ENCODE data around the gene PTPRH. TPM values are rescaled to one million over a fixed set of nuclear protein-coding genes. Genes with fewer than 3 reads are reported as not detected.

PTPRH gene
- total and polyA plus RNA-seq, 9 of the 15 experiments (the other 6 are each of a cell fraction or from before 2014, with no cell fraction given): 0.87 to 34.3 (median 22.7) TPM

- POLR2A ChIA-PET: interaction anchor here (0.9 to 2.2 kb wide), 4 partner anchors 12 to 31 kb away, joined by 4 to 13 read pairs (median 6); partner anchors contain the start of gene PPP6R1
- TF ChIP-seq POLR2G (IDR thresholded peaks at IDR 0.05; ENCODE audit: low read depth, low read length) (peak; percentile 37), ZNF586 (CRISPR knock-in tag; conservative IDR thresholded peaks at IDR 0.05) (no peak)
- H3K4me1 ChIP-seq (replicated peaks in 1 of 2; ENCODE audit: control insufficient read depth in 2 of 2, insufficient read depth in 2 of 2, low read length in 2 of 2): peaks cover 0 to 49% of the 10 kb centered on the region in 2 experiments; a peak in 1 of 5 replicates
- H4K20me1 ChIP-seq (replicated peaks; ENCODE audit: control insufficient read depth, insufficient read depth, low read length): no peaks in the 10 kb centered on the region
- peaks cover 3% of the 10 kb centered on the region for H3K9me1 ChIP-seq (ENCODE audit: control insufficient read depth, insufficient read depth, low read length)
- no peaks in the 10 kb centered on the region for H3K27me3 ChIP-seq (ENCODE audit: control insufficient read depth in 2 of 2, insufficient read depth in 2 of 2, low read length in 2 of 2)
- intact Hi-C loops (cut with micrococcal nuclease): no loop called here
- CTCF ChIA-PET (ENCODE audit: low intra/inter-chr PET ratio): no interaction called here
- FAIRE-seq (no peak), DNase-seq (ENCODE audit: extremely low read depth in 1 of 4, low spot score in 3 of 4) (no peak), ATAC-seq (no peak)
- no TSS peak for BruUV-seq (replicated peaks)
- no peak within 1 kb of the TSS for H3K4me3 ChIP-seq
- WGBS (ENCODE audit: insufficient coverage, low coverage, missing lambda C conversion rate): 72% methylated on average over 8 of the region's 12 CpGs
- peaks cover 81% of the 10 kb centered on the region for H3K36me3 ChIP-seq (ENCODE audit: control insufficient read depth, insufficient read depth, low read length)
- no peak within 1 kb of the TSS for H2AFZ ChIP-seq (ENCODE audit: low read depth, low read length)
- no peak within 1 kb of the TSS for H3K27ac ChIP-seq (ENCODE audit: extremely low read depth, low read depth, low read length)
- H3K4me2 ChIP-seq (ENCODE audit: insufficient read depth, low read length): no peak within 1 kb of the TSS
- no peaks in the 10 kb centered on the region for H3K9me3 ChIP-seq (replicated peaks; ENCODE audit: control insufficient read depth, insufficient read depth, low read depth, low read length)
- H3K79me2 ChIP-seq (ENCODE audit: control insufficient read depth, insufficient read depth, low read length): no peaks in the 10 kb centered on the region
- in situ Hi-C loops (cut with MboI): no loop called here
- peak within 1 kb of the TSS in 1 of 2 experiments; percentile 33; a peak in 2 of 4 replicates for H3K9ac ChIP-seq (ENCODE audit: insufficient read depth in 1 of 2, low read depth in 2 of 2, low read length in 2 of 2)
These were observed 19.2 kb upstream of the PTPRH start, which contains the start of gene TMEM86B for GRCh38 chr19:55228403-55229031. TSS of gene TMEM86B (minus strand) at chr19:55228763. CDS start at chr19:55228741, 22 bp downstream.

- CTCF ChIA-PET (ENCODE audit: low intra/inter-chr PET ratio): no interaction called here
- no peak for ATAC-seq
- no peak overlapping the region for H3K27ac ChIP-seq (ENCODE audit: extremely low read depth, low read depth, low read length)
- no peaks in the 10 kb centered on the region for H4K20me1 ChIP-seq (replicated peaks; ENCODE audit: control insufficient read depth, insufficient read depth, low read length)
- H3K27me3 ChIP-seq (ENCODE audit: control insufficient read depth in 2 of 2, insufficient read depth in 2 of 2, low read length in 2 of 2): no peaks in the 10 kb centered on the region
- H3K9me1 ChIP-seq (ENCODE audit: control insufficient read depth, insufficient read depth, low read length): peaks cover 3% of the 10 kb centered on the region
- WGBS (ENCODE audit: insufficient coverage, low coverage, missing lambda C conversion rate): 86% methylated on average over 13 of the region's 17 CpGs
- H3K4me3 ChIP-seq: no peak overlapping the region
- H2AFZ ChIP-seq (ENCODE audit: low read depth, low read length): no peak overlapping the region
- no peak for DNase-seq (ENCODE audit: extremely low read depth in 1 of 4, low spot score in 3 of 4)
- no peak overlapping the region for H3K4me2 ChIP-seq (ENCODE audit: insufficient read depth, low read length)
- peaks cover 0 to 52% of the 10 kb centered on the region in 2 experiments; a peak in 2 of 5 replicates for H3K4me1 ChIP-seq (replicated peaks in 1 of 2; ENCODE audit: control insufficient read depth in 2 of 2, insufficient read depth in 2 of 2, low read length in 2 of 2)
- no peaks in the 10 kb centered on the region for H3K9me3 ChIP-seq (replicated peaks; ENCODE audit: control insufficient read depth, insufficient read depth, low read depth, low read length)
- peak; percentile 38 for TF ChIP-seq POLR2G (IDR thresholded peaks at IDR 0.05; ENCODE audit: low read depth, low read length)
- TF ChIP-seq DLX4 (CRISPR knock-in tag; IDR thresholded peaks at IDR 0.05): no peak
- TF ChIP-seq RBM22 (IDR thresholded peaks at IDR 0.05; ENCODE audit: low read depth, low read length, poor library complexity, severe bottlenecking): peak; percentile 43
- H3K36me3 ChIP-seq (ENCODE audit: control insufficient read depth, insufficient read depth, low read length): peaks cover 76% of the 10 kb centered on the region; the same call in 2 of the 3 replicates
- POLR2A ChIA-PET: interaction anchor here (0.6 to 2.2 kb wide), 6 partner anchors 11 to 360 kb away, joined by 3 to 13 read pairs (median 5); partner anchors contain the start of gene PPP6R1
- in situ Hi-C loops (cut with MboI): no loop called here
- no peak overlapping the region; a peak in 1 of 4 replicates for H3K9ac ChIP-seq (ENCODE audit: insufficient read depth in 1 of 2, low read depth in 2 of 2, low read length in 2 of 2)
- intact Hi-C loops (cut with micrococcal nuclease): no loop called here
- no peak for FAIRE-seq
- BruUV-seq (replicated peaks): no TSS peak
- H3K79me2 ChIP-seq (ENCODE audit: control insufficient read depth, insufficient read depth, low read length): no peaks in the 10 kb centered on the region
These were observed 18.7 kb upstream of the PTPRH start for GRCh38 chr19:55228015-55228391.

Measured in K562 (cell line).